IMR-90 (cell line): Measurements from ENCODE around the gene TTLL4. TPM values are rescaled to one million over a fixed set of nuclear protein-coding genes. Genes with fewer than 3 reads are reported as not detected.

Source experiments
- ATAC-seq: fragments of 200-7000 bp; cut with Tn5 transposase; 2 replicates; pipeline ENCODE4 v1.9.1; 2020; ENCODE audit warnings: low read depth, mild to moderate bottlenecking, moderate library complexity
- BruUV-seq: library from RNA; stranded (reverse); fragments of 400-500 nt; replicated peaks from 2 replicates; lab custom pipeline; 2021; lab: Mats Ljungman, UMichigan
- CTCF ChIA-PET: fragments of 300-600 bp; formaldehyde crosslinking; extraction: SDS; loops from one replicate; lab custom pipeline; 2021; ENCODE audit warnings: antibody characterized with exemption; lab: Yijun Ruan, JAX
- POLR2A ChIA-PET: fragments of 300-600 bp; sonication (Branson Sonifier 250); formaldehyde crosslinking; loops from one replicate; lab custom pipeline; 2022; ENCODE audit warnings: antibody characterized with exemption; ENCODE audit not compliant: unreplicated experiment; lab: Charles Lee
- DNase-seq: peaks from one replicate; pipeline ENCODE4 v3.0.0; 2013
- H2AFZ ChIP-seq: replicated peaks from 2 replicates; pipeline ENCODE3; 2013; ENCODE audit warnings: low read length, mild to moderate bottlenecking; ENCODE audit not compliant: poor library complexity
- H2AK5ac ChIP-seq: 2 replicates; pipeline ENCODE4 v1.6.1; 2013; ENCODE audit warnings: low read depth, low read length, inconsistent platforms
- H2AK9ac ChIP-seq: replicated peaks from 2 replicates; pipeline ENCODE3; 2013; ENCODE audit warnings: mild to moderate bottlenecking, low read depth, low read length, moderate library complexity; ENCODE audit not compliant: poor library complexity
- H2BK120ac ChIP-seq: 2 replicates; pipeline ENCODE4 v1.6.1; 2013; ENCODE audit warnings: low read depth, low read length, inconsistent platforms
- H2BK15ac ChIP-seq: 3 replicates; pipeline ENCODE4 v1.6.1; 2013; ENCODE audit warnings: low read depth, low read length, inconsistent platforms
- H2BK20ac ChIP-seq: 2 replicates; pipeline ENCODE4 v1.6.1; 2013; ENCODE audit warnings: low read depth, mild to moderate bottlenecking, inconsistent platforms, low read length, moderate library complexity
- H2BK5ac ChIP-seq: 2 replicates; pipeline ENCODE4 v1.6.1; 2013; ENCODE audit warnings: mild to moderate bottlenecking, low read depth, low read length, inconsistent platforms; ENCODE audit not compliant: poor library complexity, severe bottlenecking
- H3K14ac ChIP-seq: replicated peaks from 2 replicates; pipeline ENCODE4 v1.6.1; 2013; ENCODE audit warnings: low read depth, low read length, inconsistent platforms
- H3K18ac ChIP-seq: 2 replicates; pipeline ENCODE4 v1.6.1; 2013; ENCODE audit warnings: low read depth, low read length, control low read depth
- H3K23ac ChIP-seq: 2 replicates; pipeline ENCODE4 v1.6.1; 2013; ENCODE audit warnings: low read depth, low read length, inconsistent platforms
- H3K27ac ChIP-seq: 2 replicates; pipeline ENCODE4 v1.5.1; 2013; ENCODE audit warnings: mild to moderate bottlenecking, control low read depth, low read length; ENCODE audit not compliant: insufficient read depth
- H3K27me3 ChIP-seq: 2 replicates; pipeline ENCODE4 v1.6.1; 2013; ENCODE audit warnings: low read length; ENCODE audit not compliant: control insufficient read depth, insufficient read depth
- H3K36me3 ChIP-seq: 2 replicates; pipeline ENCODE4 v1.6.1; 2013; ENCODE audit warnings: low read length, mixed read lengths; ENCODE audit not compliant: control insufficient read depth, insufficient read depth
- H3K4ac ChIP-seq: 2 replicates; pipeline ENCODE4 v1.6.1; 2013; ENCODE audit warnings: low read depth, low read length, inconsistent platforms
- H3K4me1 ChIP-seq: 2 replicates; pipeline ENCODE4 v1.6.1; 2013; ENCODE audit warnings: low read length, mixed read lengths; ENCODE audit not compliant: control insufficient read depth, insufficient read depth
- H3K4me2 ChIP-seq: 2 replicates; pipeline ENCODE4 v1.6.1; 2013; ENCODE audit warnings: low read depth, mild to moderate bottlenecking, control low read depth, low read length, moderate library complexity
- H3K4me3 ChIP-seq: 2 replicates; pipeline ENCODE4 v1.5.1; 2013; ENCODE audit warnings: low read depth, mild to moderate bottlenecking, control low read depth, low read length, moderate library complexity; ENCODE audit not compliant: insufficient read depth
- H3K56ac ChIP-seq: 2 replicates; pipeline ENCODE4 v1.6.1; 2013; ENCODE audit warnings: low read length, inconsistent platforms; ENCODE audit not compliant: insufficient read depth; ENCODE audit errors: extremely low read depth
- H3K79me1 ChIP-seq, 2 experiments: 2 replicates each; pipeline ENCODE4 v1.6.1; 2013; ENCODE audit warnings: low read length in 2 of 2, inconsistent platforms in 1 of 2, low read depth in 1 of 2
- H3K9ac ChIP-seq: 2 replicates; pipeline ENCODE4 v1.6.1; 2013; ENCODE audit warnings: low read depth, low read length, control low read depth
- H3K9me1 ChIP-seq: 2 replicates; pipeline ENCODE4 v1.6.1; 2013; ENCODE audit warnings: low read length, inconsistent platforms; ENCODE audit not compliant: insufficient read depth
- H3K9me3 ChIP-seq: 2 replicates; pipeline ENCODE4 v1.6.1; 2013; ENCODE audit warnings: low read length; ENCODE audit not compliant: control insufficient read depth, insufficient read depth
- H4K20me1 ChIP-seq: 2 replicates; pipeline ENCODE4 v1.6.1; 2013; ENCODE audit warnings: low read length, inconsistent platforms; ENCODE audit not compliant: insufficient read depth
- H4K5ac ChIP-seq: 2 replicates; pipeline ENCODE4 v1.6.1; 2013; ENCODE audit warnings: mild to moderate bottlenecking, low read depth, low read length, control low read depth
- H4K8ac ChIP-seq, 2 experiments: 2 replicates each; pipeline ENCODE4 v1.6.1; 2013; ENCODE audit warnings: low read depth in 2 of 2, low read length in 2 of 2, control low read depth in 1 of 2, inconsistent platforms in 1 of 2
- H4K91ac ChIP-seq: 2 replicates; pipeline ENCODE4 v1.6.1; 2013; ENCODE audit warnings: low read depth, low read length, inconsistent platforms; ENCODE audit not compliant: insufficient read depth
- NFE2L2 ChIP-seq: fragments of 150-350 bp; IDR thresholded peaks from 2 replicates; pipeline ENCODE4 v1.6.1; 2016; ENCODE audit warnings: low read depth, mild to moderate bottlenecking, low read length
- USF2 ChIP-seq: fragments of 150-350 bp; IDR thresholded peaks from 2 replicates; pipeline ENCODE4 v1.6.1; 2017; ENCODE audit warnings: mild to moderate bottlenecking, antibody characterized with exemption, low read length, low read depth
- WGBS, 2 experiments: methylation state at CpG; one replicate each; pipeline versions ENCODE4 v1.1.5 to v1.1.7; 2013; ENCODE audit warnings: missing lambda C conversion rate in 2 of 2; ENCODE audit not compliant: insufficient read length in 1 of 2; ENCODE audit errors: extremely low coverage in 2 of 2; 5-methylcytosine and 5-hydroxymethylcytosine counted together
- dilution Hi-C: fragments of 300-500 bp; cut with HindIII; formaldehyde crosslinking; loops from one replicate; pipeline ENCODE4 v1.14.3; 2018; ENCODE audit warnings: low sequenced_read_pairs; ENCODE audit not compliant: unreplicated experiment
- in situ Hi-C: fragments of 300-500 bp; cut with MboI; formaldehyde crosslinking; loops from 3 replicates; pipeline ENCODE4 v1.14.3; 2019; ENCODE audit warnings: low sequenced_read_pairs, inconsistent platforms, mixed read lengths
- intact Hi-C: fragments of 100-400 bp; cut with micrococcal nuclease; formaldehyde crosslinking; loops from 2 replicates; pipeline ENCODE4 v1.10.0; 2022
- polyA plus RNA-seq, 3 experiments: library from polyadenylated mRNA; depleted of rRNA; stranded (reverse); fragments of >200 nt; gene quantifications; 2 replicates each; pipeline ENCODE4 v1.2.3, GENCODE V29; 2012; ENCODE audit warnings: low replicate concordance in 1 of 3
- total RNA-seq: library from RNA; depleted of rRNA; stranded (reverse); fragments of >200 nt; gene quantifications from 2 replicates; pipeline ENCODE4 v1.2.3, GENCODE V29; 2012

Gene TTLL4
- total and polyA plus RNA-seq, 2 of the 4 experiments (the other 2 are of a cell fraction): 9.0 to 22.9 TPM

- no TSS peak for BruUV-seq
- ChIA-PET CTCF (no interaction called here), POLR2A (no interaction called here)
- Histone ChIP-seq H3K4me1 (peaks cover 2% of the 10 kb centered on the region; the same call in 1 of the 2 replicates), H3K9me1 (no peaks in the 10 kb centered on the region), H4K91ac (no peak overlapping the region), H3K56ac (no peak overlapping the region), H3K18ac (no peak overlapping the region), H2BK15ac (no peak overlapping the region), H3K27ac (no peak overlapping the region), H3K27me3 (no peaks in the 10 kb centered on the region; the same call in none of the 2 replicates), H4K5ac (no peak overlapping the region), H3K4me2 (no peak overlapping the region), H3K9ac (no peak overlapping the region), H3K14ac (no peak overlapping the region), H3K79me1 (no peaks in the 10 kb centered on the region; a peak in 1 of 4 replicates), H3K23ac (no peak overlapping the region), H2AK9ac (no peak overlapping the region), H3K4me3 (no peak overlapping the region), H2AFZ (no peak overlapping the region), H2BK5ac (no peak overlapping the region), H3K9me3 (no peaks in the 10 kb centered on the region), H2AK5ac (no peak overlapping the region), H2BK120ac (no peak overlapping the region), H4K8ac (no peak overlapping the region), H3K4ac (no peak overlapping the region), H3K36me3 (no peaks in the 10 kb centered on the region), H2BK20ac (no peak overlapping the region), H4K20me1 (no peaks in the 10 kb centered on the region)
- ATAC-seq: no peak
- intact Hi-C loops (no loop called here), in situ Hi-C loops (no loop called here), dilution Hi-C loops (no loop called here)
- WGBS, 2 experiments: no CpG with 5 or more reads among the region's 4 CpGs
- no peak for TF ChIP-seq USF2
- TF ChIP-seq NFE2L2: no peak
- no peak for DNase-seq
Observed at GRCh38 chr2:218802386-218802994, 91.9 kb downstream of the TTLL4 start.
